Stimulated activated naive CD8-positive, alpha-beta T cell treated with anti-CD3 and anti-CD28 coated beads, Interleukin-15, amount 100 ng/mL, for 72 hours (primary cell): ENCODE measurements around the gene ASTN2.

ENCODE experiments used
- ATAC-seq: fragments of 150-1000 bp; cut with Tn5 transposase; 2 replicates; pipeline ENCODE4 v1.10.0; 2021; ENCODE audit warnings: mild to moderate bottlenecking, moderate library complexity
- DNase-seq, 2 donors: peaks; one replicate each; pipeline ENCODE4 v3.0.0; 2021 to 2022
- H3K27ac Mint-ChIP-seq, 2 donors: one replicate each; pipeline ENCODE4 v1.8.0; 2022; ENCODE audit warnings: mild to moderate bottlenecking in 2 of 2, mixed read lengths in 2 of 2, moderate library complexity in 2 of 2
- H3K27me3 Mint-ChIP-seq: one replicate; pipeline ENCODE4 v1.8.0; 2022; ENCODE audit warnings: mixed read lengths
- H3K4me1 Mint-ChIP-seq: one replicate; pipeline ENCODE4 v1.8.0; 2022; ENCODE audit warnings: mild to moderate bottlenecking, mixed read lengths
- H3K4me3 Mint-ChIP-seq, 2 donors: one replicate each; pipeline ENCODE4 v1.8.0; 2022; ENCODE audit warnings: mild to moderate bottlenecking in 2 of 2, mixed read lengths in 2 of 2, moderate library complexity in 1 of 2
- H3K9me3 Mint-ChIP-seq, 2 donors: one replicate each; pipeline ENCODE4 v1.8.0; 2022; ENCODE audit warnings: mixed read lengths in 2 of 2

The ASTN2 gene

GRCh38 chr9:116943970-116944369 lies 470.9 kb downstream of the ASTN2 start:
- no peaks in the 10 kb centered on the region for H3K27me3 Mint-ChIP-seq
- H3K27ac Mint-ChIP-seq: peak overlapping the region in 1 of 2 donors; percentile 57
- DNase-seq: no peak
- ATAC-seq: no peak
- H3K9me3 Mint-ChIP-seq: no peaks in the 10 kb centered on the region
- H3K4me3 Mint-ChIP-seq: no peak overlapping the region
- no peaks in the 10 kb centered on the region for H3K4me1 Mint-ChIP-seq

GRCh38 chr9:116942593-116943061 lies 472.2 kb downstream of the ASTN2 start:
- no peaks in the 10 kb centered on the region for H3K27me3 Mint-ChIP-seq
- no peaks in the 10 kb centered on the region for H3K4me1 Mint-ChIP-seq
- DNase-seq (no peak), ATAC-seq (no peak)
- H3K4me3 Mint-ChIP-seq: no peak overlapping the region
- no peaks in the 10 kb centered on the region for H3K9me3 Mint-ChIP-seq
- H3K27ac Mint-ChIP-seq: no peak overlapping the region

GRCh38 chr9:116941266-116941665 lies 473.6 kb downstream of the ASTN2 start:
- Mint-ChIP-seq H3K9me3 (peaks cover 7 to 9% of the 10 kb centered on the region in 2 donors), H3K4me3 (no peak overlapping the region), H3K27ac (no peak overlapping the region), H3K4me1 (no peaks in the 10 kb centered on the region), H3K27me3 (no peaks in the 10 kb centered on the region)
- ATAC-seq: no peak
- no peak for DNase-seq

- ATAC-seq (no peak), DNase-seq (no peak)
- Mint-ChIP-seq H3K9me3 (peaks cover 11 to 14% of the 10 kb centered on the region in 2 donors), H3K27ac (no peak overlapping the region), H3K27me3 (no peaks in the 10 kb centered on the region), H3K4me3 (no peak overlapping the region), H3K4me1 (no peaks in the 10 kb centered on the region)
These were observed 474.1 kb downstream of the ASTN2 start for GRCh38 chr9:116940614-116941215.

- Mint-ChIP-seq H3K4me1 (no peaks in the 10 kb centered on the region), H3K9me3 (peaks cover 11 to 14% of the 10 kb centered on the region in 2 donors), H3K27me3 (no peaks in the 10 kb centered on the region), H3K4me3 (no peak overlapping the region), H3K27ac (no peak overlapping the region)
- no peak for DNase-seq
- no peak for ATAC-seq
These were observed 475.2 kb downstream of the ASTN2 start for GRCh38 chr9:116939614-116940013.

GRCh38 chr9:116939161-116939560 lies 475.7 kb downstream of the ASTN2 start:
- DNase-seq: no peak
- Mint-ChIP-seq H3K4me3 (no peak overlapping the region), H3K27me3 (no peaks in the 10 kb centered on the region), H3K9me3 (peaks cover 11 to 14% of the 10 kb centered on the region in 2 donors), H3K27ac (no peak overlapping the region), H3K4me1 (no peaks in the 10 kb centered on the region)
- no peak for ATAC-seq

GRCh38 chr9:116937361-116937760 lies 477.5 kb downstream of the ASTN2 start:
- ATAC-seq (no peak), DNase-seq (no peak)
- Mint-ChIP-seq H3K4me3 (no peak overlapping the region), H3K27ac (no peak overlapping the region), H3K4me1 (no peaks in the 10 kb centered on the region), H3K27me3 (no peaks in the 10 kb centered on the region), H3K9me3 (peaks cover 14% of the 10 kb centered on the region in 2 donors)

GRCh38 chr9:116935149-116935897 lies 479.5 kb downstream of the ASTN2 start:
- no peak overlapping the region for H3K27ac Mint-ChIP-seq
- H3K4me1 Mint-ChIP-seq: no peaks in the 10 kb centered on the region
- ATAC-seq: no peak
- no peak for DNase-seq
- peaks cover 14 to 19% of the 10 kb centered on the region in 2 donors for H3K9me3 Mint-ChIP-seq
- no peak overlapping the region for H3K4me3 Mint-ChIP-seq
- no peaks in the 10 kb centered on the region for H3K27me3 Mint-ChIP-seq

GRCh38 chr9:116934131-116934530 lies 480.7 kb downstream of the ASTN2 start:
- no peak overlapping the region for H3K27ac Mint-ChIP-seq
- H3K4me1 Mint-ChIP-seq: no peaks in the 10 kb centered on the region
- no peaks in the 10 kb centered on the region for H3K27me3 Mint-ChIP-seq
- DNase-seq (no peak), ATAC-seq (no peak)
- H3K9me3 Mint-ChIP-seq: peaks cover 14 to 19% of the 10 kb centered on the region in 2 donors
- no peak overlapping the region for H3K4me3 Mint-ChIP-seq

GRCh38 chr9:116933251-116933650 lies 481.6 kb downstream of the ASTN2 start:
- Mint-ChIP-seq H3K9me3 (peaks cover 14 to 19% of the 10 kb centered on the region in 2 donors), H3K4me3 (no peak overlapping the region), H3K27me3 (no peaks in the 10 kb centered on the region), H3K4me1 (no peaks in the 10 kb centered on the region), H3K27ac (peak overlapping the region in 1 of 2 donors; percentile 37)
- DNase-seq (no peak), ATAC-seq (no peak)

- no peak overlapping the region for H3K27ac Mint-ChIP-seq
- DNase-seq (no peak), ATAC-seq (no peak)
- peaks cover 0 to 8% of the 10 kb centered on the region in 2 donors for H3K9me3 Mint-ChIP-seq
- H3K4me3 Mint-ChIP-seq: no peak overlapping the region
- no peaks in the 10 kb centered on the region for H3K4me1 Mint-ChIP-seq
- peaks cover 7% of the 10 kb centered on the region for H3K27me3 Mint-ChIP-seq
These were observed 485.2 kb downstream of the ASTN2 start for GRCh38 chr9:116929621-116930020.

GRCh38 chr9:116928884-116929283 lies 486.0 kb downstream of the ASTN2 start:
- DNase-seq (no peak), ATAC-seq (no peak)
- no peaks in the 10 kb centered on the region for H3K4me1 Mint-ChIP-seq
- H3K27me3 Mint-ChIP-seq: peaks cover 7% of the 10 kb centered on the region
- H3K9me3 Mint-ChIP-seq: peaks cover 0 to 8% of the 10 kb centered on the region in 2 donors
- H3K27ac Mint-ChIP-seq: no peak overlapping the region
- H3K4me3 Mint-ChIP-seq: no peak overlapping the region

- H3K4me1 Mint-ChIP-seq: no peaks in the 10 kb centered on the region
- H3K27ac Mint-ChIP-seq: no peak overlapping the region
- ATAC-seq (no peak), DNase-seq (no peak)
- H3K4me3 Mint-ChIP-seq: no peak overlapping the region
- peaks cover 7% of the 10 kb centered on the region for H3K27me3 Mint-ChIP-seq
- H3K9me3 Mint-ChIP-seq: peaks cover 0 to 7% of the 10 kb centered on the region in 2 donors
These were observed 486.6 kb downstream of the ASTN2 start for GRCh38 chr9:116928289-116928688.

GRCh38 chr9:116927726-116928125 lies 487.1 kb downstream of the ASTN2 start:
- no peak for DNase-seq
- peaks cover 7% of the 10 kb centered on the region for H3K27me3 Mint-ChIP-seq
- no peak overlapping the region for H3K4me3 Mint-ChIP-seq
- ATAC-seq: no peak
- no peaks in the 10 kb centered on the region for H3K4me1 Mint-ChIP-seq
- H3K27ac Mint-ChIP-seq: no peak overlapping the region
- peaks cover 0 to 5% of the 10 kb centered on the region in 2 donors for H3K9me3 Mint-ChIP-seq

GRCh38 chr9:116925121-116925520 lies 489.7 kb downstream of the ASTN2 start:
- DNase-seq: no peak
- Mint-ChIP-seq H3K4me3 (no peak overlapping the region), H3K27me3 (peaks cover 7% of the 10 kb centered on the region), H3K27ac (no peak overlapping the region), H3K4me1 (no peaks in the 10 kb centered on the region), H3K9me3 (no peaks in the 10 kb centered on the region)
- ATAC-seq: no peak

GRCh38 chr9:116924462-116925110 lies 490.3 kb downstream of the ASTN2 start:
- DNase-seq (no peak), ATAC-seq (no peak)
- H3K4me3 Mint-ChIP-seq: no peak overlapping the region
- H3K4me1 Mint-ChIP-seq: no peaks in the 10 kb centered on the region
- H3K27me3 Mint-ChIP-seq: peaks cover 7% of the 10 kb centered on the region
- no peak overlapping the region for H3K27ac Mint-ChIP-seq
- H3K9me3 Mint-ChIP-seq: no peaks in the 10 kb centered on the region
